Gastroesophageal sphincter (tissue), 3 donors: Measurements from ENCODE around the gene GPATCH2.

ENCODE experiments used
- POLR2AphosphoS5 ChIP-seq: sonication (generic); formaldehyde crosslinking; IDR thresholded peaks from one replicate; pipeline ENCODE4 v1.6.1; 2017; ENCODE audit warnings: antibody characterized with exemption
- TF ChIP-seq, protein P1 (sequence below), 4 experiments: fragments of 200-600 bp in 2 of 4; fragments of 450-650 bp in 2 of 4; sonication (generic) in 1 of 4; IDR thresholded peaks; one replicate each; pipeline ENCODE4 v1.5.1; 2017 to 2019; ENCODE audit warnings: antibody characterized with exemption in 4 of 4, mild to moderate bottlenecking in 2 of 4, moderate library complexity in 2 of 4

DNA sequence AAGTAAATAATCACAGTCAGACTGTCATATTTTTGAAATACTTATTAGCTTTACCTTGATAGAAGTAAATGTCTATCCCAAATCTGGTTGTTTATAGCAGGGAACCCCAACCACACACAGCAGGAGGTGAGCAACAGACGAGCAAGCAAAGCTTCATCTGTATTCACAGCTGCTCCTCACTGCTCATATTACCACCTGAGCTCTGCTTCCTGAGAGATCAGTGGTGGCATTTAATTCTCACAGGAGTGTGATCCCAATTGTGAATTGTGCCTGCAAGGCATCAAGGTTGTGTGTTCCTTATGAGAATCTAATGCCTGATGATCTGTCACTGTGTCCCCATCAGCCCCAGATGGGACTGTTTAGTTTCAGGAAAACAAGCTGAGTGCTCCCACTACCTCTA, 104.3 kb downstream of the GPATCH2 start:
- TF ChIP-seq, protein P1, sequence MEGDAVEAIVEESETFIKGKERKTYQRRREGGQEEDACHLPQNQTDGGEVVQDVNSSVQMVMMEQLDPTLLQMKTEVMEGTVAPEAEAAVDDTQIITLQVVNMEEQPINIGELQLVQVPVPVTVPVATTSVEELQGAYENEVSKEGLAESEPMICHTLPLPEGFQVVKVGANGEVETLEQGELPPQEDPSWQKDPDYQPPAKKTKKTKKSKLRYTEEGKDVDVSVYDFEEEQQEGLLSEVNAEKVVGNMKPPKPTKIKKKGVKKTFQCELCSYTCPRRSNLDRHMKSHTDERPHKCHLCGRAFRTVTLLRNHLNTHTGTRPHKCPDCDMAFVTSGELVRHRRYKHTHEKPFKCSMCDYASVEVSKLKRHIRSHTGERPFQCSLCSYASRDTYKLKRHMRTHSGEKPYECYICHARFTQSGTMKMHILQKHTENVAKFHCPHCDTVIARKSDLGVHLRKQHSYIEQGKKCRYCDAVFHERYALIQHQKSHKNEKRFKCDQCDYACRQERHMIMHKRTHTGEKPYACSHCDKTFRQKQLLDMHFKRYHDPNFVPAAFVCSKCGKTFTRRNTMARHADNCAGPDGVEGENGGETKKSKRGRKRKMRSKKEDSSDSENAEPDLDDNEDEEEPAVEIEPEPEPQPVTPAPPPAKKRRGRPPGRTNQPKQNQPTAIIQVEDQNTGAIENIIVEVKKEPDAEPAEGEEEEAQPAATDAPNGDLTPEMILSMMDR (IDR thresholded peaks at IDR 0.05), result no peak
- TF ChIP-seq POLR2AphosphoS5, result no peak
